HG03575 (cell line): ENCODE results near the gene SLAIN1.

Experiments
- ATAC-seq: cut with Tn5 transposase; IDR thresholded peaks from one replicate; pipeline ENCODE4 v1.9.1; 2021; ENCODE audit not compliant: unreplicated experiment, insufficient number of reproducible peaks, low FRiP score; ENCODE audit errors: extremely low read depth

Gene SLAIN1

DNA sequence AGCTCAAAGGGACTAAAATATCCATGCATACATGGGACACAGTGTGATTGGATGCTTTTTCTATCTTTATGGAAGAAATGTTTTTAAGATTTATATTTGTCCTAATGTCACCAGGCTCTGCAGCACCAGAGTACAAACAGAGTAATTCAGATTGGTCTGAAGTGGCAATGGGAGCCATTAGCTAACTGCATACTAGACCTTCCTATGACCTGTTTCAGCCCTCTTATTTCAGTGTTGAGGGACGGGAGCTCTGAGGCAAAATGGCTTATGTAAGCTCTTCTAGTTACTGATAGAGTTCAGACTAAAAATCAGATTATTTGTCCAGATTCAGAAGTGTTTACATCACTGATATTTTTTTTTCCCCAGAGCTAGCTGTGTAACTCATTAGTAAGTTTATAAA, 4.9 kb downstream of the SLAIN1 start:
- ATAC-seq: no peak

DNA sequence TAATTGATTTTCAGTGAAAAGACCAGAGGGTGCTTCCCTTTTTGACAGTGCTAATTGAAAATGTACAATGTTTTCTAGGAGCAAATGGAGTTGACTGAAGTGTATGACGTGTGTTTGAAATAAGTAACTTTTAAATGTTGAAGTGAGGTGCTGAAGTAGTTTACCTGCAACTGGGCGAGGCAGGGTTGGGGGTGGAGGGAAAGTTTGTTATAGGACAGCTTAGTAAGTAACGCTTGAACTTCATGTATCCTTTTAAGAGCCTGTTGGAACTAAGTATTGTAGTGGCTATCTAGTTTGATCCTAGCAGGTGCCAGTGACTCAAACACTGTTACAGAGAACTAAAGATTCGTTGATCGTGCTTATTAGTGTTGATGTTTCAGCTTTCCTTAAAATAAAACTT, 5.9 kb downstream of the SLAIN1 start:
- no peak for ATAC-seq

DNA sequence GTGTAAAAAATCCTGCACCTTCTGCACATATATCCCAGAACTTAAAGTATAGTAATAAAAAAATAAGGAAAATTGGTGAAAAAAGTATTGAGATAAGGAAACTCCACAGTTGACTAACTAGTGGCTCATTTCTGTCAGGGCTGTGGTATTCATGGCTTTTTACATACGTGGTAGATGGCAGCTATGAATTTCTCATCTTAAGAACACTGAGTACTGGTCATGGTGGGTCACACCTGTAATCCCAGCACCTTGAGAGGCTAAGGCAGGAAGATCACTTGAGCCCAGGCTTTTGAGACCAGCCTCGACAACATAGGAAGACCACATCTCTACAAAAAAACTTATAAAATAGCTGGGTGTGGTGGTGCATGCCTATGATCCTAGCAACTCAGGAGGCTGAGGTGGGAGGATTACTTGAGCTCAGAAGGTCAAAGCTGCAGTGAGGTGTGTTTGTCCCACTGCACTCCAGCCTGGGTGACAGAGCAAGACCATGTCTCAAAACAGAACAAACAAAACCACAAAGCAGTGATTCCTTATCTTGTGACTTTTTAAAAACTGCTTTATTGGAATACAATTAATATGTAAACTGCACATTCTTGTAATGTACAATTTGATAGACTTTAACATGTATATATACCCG, 16.8 kb downstream of the SLAIN1 start:
- ATAC-seq: no peak

DNA sequence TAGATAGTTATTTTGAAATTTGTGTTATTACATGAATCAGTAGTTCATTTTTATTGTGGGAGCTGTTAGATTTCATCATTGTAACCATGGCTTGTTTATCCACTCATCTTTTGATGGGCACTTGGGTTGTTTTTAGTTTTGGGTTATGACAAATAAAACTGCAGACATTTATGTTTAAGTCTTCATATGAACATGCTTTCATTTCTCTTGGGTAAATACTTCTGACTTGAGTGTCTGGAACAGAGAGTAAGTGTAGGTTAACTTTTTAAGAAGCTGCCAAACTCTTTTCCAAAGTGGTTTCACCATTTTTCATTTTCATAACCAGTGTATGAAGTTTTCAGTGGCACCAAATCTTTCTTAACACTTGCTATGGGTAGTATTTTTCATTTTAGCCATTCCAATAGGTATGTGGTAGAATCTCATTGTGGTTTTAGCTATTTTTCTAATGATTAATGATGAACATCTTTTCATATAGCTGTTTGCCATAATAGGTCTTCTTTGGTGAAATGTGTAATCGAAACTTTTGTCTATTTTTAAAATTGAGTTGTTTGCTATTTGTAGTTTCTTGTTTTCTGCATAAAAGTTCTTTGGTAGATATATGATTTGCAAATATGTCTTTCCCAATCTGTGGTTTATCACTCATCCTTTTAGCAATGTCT, 17.9 kb downstream of the SLAIN1 start:
- ATAC-seq: no peak

DNA sequence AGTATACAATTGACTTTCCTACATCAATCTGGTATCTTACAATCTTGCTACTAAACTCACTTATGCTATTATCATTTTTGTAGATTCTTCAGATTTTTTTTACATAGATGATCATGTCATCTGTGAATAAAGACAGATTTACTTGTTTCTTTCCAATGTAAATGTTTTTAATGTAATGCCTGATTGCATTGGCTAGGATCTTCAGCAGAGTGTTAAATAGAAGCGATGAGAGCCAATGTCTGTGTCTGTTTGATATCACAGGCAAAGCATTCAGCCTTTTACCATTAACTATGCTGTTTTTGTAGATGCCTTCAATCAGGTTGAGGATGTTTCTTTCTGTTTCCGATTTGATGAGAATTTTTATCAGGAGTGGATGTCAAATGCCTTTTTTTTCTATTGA, 19.2 kb downstream of the SLAIN1 start:
- no peak for ATAC-seq

DNA sequence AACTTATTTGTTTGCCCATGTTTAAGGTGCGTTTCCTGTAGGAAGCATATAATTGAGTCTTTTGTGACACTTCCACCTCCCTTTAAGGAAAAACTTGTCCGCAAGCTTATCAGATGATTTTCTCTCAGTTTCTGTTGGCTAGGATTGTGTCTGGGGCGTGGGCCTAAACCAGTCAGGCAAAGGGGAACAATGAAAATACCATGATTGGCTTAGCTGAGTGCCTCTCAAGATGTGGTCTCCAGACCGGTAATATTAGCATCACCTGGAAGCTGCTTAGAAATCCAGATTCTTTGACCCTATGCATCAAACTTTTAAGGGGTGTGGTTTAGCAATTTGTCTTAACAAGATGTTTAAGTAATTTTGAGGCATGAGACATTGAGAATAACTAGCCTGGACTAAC, 20.0 kb downstream of the SLAIN1 start:
- no peak for ATAC-seq

DNA sequence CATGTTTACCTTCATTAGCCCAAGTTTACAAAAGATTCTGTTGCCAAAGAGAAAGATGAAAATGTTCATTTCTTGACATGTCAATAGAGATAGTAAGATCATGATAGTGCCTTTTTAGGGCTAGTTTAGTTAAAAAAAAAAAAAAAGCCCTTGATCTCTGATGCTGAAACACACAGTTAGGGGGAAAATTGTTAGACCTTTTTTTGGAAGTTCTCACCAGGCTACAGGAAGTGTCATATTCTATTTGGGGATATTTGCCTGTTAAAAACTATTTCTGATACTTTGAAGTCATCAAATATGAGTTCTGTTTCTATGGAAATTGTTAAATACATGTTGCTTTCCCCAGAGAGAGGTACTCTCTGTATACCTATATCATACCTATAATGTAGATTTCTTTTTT, 21.6 kb downstream of the SLAIN1 start:
- no peak for ATAC-seq

DNA sequence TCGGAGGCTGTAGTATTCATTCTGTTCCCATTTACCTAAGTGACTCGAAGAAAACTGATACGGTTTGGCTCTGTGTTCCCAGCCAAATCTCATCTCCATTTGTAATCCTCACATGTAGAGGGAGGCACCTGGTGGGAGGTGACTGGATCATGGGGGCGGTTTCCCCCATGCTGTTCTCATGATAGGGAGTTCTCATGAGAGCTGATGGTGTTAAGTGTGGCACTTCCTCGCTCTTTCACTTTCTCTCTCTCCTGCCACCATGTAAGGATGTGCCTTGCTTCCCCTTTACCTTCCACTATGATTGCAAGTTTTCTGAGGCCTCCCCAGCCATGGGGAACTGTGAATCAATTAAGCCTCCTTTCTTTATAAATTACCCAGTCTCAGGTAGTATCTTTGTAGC, 23.5 kb downstream of the SLAIN1 start:
- no peak for ATAC-seq

DNA sequence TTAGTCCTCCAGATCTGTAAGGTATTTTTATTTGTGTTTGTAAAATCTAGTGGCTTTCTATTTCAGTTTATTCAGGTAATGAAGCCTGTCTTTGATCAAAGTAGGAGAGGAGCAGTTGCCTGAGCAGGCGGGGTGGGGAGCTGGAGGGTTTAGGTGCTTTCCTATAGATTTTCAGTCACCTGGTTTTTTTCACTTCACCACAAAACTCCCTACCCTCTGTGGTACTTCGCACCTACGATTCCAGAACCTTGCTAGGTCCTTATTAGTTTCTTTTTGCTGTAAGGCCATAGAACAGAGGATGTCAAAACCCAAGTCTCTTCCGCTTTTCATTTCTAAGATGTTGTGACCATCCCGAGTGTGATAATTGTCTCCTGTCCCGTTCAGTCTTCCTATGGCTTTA, 26.6 kb downstream of the SLAIN1 start:
- peak; percentile 58 for ATAC-seq

DNA sequence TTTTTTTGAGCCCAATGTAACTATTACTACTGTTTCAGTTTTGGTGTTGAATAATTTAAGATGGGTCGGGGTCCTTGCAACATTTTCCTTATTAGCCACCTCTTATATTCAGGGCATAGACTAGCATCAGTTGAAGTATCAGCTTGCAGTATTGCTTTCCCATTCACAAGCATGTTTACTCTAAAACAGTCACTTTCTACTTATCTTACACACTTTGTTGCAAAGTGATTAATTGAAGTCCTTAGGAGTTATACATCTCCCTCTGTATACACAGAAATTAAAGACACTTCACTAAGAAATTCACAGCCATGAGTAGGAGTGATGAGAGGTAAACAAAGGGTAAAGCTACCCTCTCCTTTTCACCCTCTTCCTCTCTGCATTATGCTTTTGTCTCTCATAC, 27.6 kb downstream of the SLAIN1 start:
- ATAC-seq: no peak

DNA sequence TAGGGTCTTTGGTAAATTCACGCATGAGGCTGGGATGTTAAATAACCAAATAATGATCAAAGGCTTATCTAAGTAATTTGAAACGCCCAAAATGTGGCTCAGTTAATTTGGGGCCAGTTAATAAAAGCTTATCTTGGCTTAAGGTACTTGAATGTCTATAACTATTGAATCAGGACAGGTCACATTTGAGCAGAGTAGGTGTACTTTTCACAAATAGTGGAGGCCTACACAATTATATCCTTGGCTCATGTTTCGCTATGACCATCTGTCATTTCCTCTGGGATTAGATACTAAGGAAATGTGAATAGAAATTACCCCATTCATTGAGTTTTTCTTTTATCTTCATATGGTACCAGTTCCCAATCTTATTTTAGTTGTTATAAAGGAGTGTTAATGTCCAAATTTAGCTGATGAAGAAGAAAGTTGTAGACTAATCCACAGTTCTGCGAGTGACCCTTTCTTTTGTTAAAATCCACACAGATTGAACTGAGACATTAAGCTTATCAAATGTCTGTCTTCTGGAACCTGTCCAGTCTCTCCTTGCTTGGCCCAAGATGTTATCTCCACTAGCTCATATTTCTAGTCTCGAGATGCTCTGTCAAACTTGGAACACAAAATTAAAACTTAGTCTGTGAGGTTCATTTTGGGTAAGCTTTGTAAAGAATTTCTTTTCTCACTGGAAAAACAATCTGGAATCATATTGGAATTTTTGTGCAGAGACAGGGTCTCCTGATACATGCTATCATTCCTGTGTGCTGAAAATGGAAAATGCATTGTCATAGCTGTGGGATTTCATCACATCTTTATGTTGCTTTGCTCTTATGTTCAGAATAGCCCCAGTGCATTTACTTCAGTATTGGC, 31.0 kb downstream of the SLAIN1 start:
- ATAC-seq: no peak

DNA sequence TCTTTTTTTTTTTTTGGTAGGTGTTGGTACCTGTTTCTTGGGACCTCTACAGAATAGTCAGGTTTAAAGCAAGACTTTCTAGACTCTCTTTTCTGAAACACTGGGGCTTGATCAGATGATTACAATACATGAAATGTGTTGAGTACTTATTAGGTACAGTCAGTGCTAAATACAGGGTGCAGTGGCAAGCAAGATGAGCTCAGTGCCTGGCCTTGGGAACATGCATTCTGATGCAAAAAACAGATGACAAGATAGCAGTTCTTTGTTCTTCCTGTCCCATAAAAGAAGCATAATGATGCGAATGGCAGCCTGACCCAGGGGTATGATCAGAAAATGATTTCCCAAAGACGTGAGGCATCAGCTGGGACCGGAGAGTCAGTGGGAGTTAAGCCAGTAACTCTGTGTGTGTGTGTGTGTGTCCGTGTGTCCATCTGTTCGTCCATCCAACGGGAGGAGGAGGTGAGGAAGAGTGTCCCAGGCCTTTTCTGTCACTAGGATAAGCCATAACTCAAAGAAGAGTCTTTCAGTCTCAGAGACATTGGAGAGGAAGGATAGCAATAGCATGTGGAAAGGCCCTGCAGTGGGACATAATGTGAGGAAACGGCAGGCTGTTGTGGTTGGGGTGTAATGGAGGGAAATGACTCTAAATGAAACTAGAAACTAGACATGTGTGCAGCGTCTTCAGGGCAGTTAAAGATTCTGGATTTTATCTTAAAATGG, 32.2 kb downstream of the SLAIN1 start:
- peak; percentile 90 for ATAC-seq

DNA sequence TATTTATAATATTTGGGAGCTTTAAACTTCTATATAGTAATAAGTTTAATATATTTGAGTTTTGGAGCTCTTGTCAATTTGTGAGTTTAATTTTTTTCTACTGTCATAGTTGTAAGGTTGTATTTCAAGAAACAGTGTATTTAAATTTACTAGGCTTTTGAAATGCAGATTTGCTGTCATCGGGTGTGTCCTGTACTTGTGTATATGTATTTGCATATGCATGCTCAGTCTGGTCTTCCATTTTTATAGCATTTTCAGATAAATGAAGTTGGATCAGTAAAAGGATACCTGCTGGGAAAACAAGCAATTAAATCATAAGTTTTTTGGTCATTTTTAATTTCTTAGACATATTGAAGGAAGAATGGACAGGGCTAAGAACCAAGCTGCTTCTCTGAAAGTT, 33.1 kb downstream of the SLAIN1 start:
- ATAC-seq: no peak

DNA sequence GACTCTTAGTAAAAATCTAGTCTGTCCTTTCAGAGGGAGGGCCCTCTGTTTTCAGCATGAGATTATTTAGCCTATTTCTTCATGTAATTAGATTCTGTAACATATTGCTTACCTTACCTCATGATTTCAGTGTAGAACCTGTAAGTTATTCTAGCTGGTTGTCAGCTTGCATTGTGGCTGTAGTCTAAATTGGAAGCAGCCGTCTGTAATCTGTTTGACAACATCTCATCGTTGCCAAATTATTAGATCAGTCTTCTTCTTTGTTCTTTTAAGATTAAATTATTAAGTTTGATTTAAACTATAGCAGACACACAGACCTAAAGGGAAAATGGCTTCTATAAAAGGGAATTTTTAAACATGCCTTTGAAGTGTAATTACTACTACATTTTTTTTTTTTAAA, 34.8 kb downstream of the SLAIN1 start:
- ATAC-seq: no peak

DNA sequence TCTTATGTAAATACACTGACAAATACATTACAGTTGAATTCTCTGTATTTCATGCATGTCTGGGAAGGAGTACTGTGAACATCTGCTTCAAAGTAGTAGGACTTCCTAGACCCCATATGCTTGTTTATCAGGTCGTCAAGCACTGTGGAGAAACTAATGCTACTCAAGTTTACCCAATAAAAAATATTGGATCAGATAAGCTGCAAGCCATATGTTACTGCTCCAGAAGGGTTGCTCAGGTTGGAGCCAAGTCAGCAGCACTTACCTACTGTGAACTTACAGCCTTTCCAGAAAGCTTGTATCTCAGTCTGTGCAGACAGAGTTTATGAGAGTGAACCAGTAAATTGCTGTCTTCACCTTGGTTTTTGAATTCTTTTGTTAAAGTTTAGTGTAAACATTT, 36.2 kb downstream of the SLAIN1 start:
- ATAC-seq: no peak

DNA sequence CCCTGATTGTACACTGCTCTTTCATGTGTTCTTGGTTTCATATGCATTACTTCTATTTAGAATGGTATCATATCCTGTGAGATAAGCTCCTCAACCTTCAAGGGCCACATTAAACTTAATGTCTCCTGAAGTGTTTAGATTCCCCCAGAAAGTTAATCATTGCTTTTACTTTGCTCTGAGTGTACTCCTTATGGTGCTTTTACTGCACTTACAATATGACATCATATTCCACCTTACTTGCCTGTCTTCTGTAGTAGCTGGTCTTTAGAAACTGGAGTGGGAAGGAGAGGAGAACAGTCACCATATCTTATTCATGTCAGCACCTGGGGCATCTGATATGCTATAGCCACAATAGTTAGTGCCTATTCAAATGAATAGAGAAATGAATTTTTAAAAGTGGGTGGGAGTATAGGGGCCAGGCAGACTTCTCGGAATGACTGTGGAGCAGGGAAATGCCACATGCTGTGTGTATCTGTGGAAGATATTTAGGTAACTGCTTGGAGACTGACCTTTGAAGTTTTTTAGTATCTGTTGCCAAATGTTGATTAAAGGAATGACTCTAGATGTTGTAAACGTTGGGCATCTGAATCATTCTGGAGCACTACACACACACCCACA, 40.2 kb downstream of the SLAIN1 start:
- ATAC-seq: peak; percentile 72

DNA sequence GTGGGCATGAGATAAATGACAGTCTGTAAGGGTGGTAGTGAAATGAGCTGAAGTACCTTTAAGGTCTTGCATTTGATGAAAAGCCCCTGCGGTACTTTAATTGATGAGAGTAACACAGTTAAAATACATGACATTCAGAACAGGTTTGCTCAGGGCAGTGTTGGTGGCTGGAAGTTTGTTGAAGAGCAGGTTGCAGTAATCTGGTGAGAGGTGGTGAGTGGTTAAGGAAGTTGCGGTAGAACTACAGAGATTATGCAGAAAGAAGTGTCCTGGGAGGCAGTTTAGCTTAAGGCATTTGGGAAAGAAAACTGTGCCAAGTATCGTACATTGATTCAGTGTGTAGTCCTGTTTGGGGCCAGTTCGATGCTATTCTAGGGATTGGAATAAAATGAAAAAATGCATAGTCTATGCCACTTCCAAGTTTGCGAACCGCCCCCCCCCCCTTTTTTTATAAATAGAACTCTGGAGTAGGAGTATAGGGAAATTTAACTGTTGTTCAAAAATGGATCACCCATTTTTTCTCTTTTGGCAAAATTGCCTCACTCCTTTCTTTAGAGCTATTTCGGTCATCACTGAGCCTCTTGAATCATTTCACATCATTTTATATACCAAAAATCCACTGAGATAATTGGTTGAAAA, 42.7 kb downstream of the SLAIN1 start:
- no peak for ATAC-seq

DNA sequence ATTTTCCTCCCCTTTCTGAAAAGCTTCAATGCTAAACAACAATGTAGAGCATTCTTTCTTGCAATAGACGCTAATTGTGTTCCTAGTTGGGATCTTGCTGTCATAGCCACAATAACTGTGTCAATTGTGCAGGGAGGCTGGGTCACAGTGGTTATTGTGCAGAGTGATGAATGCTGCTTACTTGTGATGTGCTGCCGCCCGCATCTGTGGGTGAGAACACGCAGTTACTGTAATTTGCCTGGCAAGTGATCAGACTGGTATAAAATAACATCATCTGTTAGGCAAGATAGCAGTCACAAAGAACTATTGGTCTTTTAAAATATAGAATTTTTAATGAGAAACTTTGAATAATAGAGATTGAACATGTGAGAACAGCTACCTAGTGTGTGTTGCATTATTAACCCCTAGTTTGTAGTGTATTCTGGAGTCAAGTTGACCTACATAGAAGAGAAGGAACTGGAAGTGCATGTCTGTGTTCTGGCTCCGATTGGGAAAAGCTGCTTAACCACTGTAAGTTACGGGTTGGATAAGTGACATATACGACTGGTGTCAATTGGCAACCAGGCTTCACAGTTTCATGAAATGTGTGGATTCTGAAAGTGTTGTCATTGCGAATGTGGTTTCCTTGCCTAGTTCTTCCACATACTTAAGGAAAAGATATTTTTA, 43.6 kb downstream of the SLAIN1 start:
- ATAC-seq: no peak
